Vagina (tissue), 2 donors: Measurements from ENCODE around the gene MCCC1. TPM values are rescaled to one million over a fixed set of nuclear protein-coding genes. Genes with fewer than 3 reads are reported as not detected.

ENCODE experiments used
- DNase-seq, 2 donors: peaks; one replicate each; pipeline ENCODE4 v3.0.0-alpha.2; 2017; ENCODE audit errors: extremely low spot score in 2 of 2
- H3K27ac ChIP-seq: fragments of 200-600 bp; sonication (generic); one replicate; pipeline ENCODE4 v1.5.1; 2019
- H3K27me3 ChIP-seq: fragments of 200-600 bp; sonication (generic); one replicate; pipeline ENCODE4 v1.5.1; 2019
- H3K36me3 ChIP-seq, 2 donors: fragments of 200-600 bp; sonication (generic); one replicate each; pipeline ENCODE4 v1.5.1; 2017 to 2019
- H3K4me1 ChIP-seq: fragments of 200-600 bp; sonication (generic); one replicate; pipeline ENCODE4 v1.5.1; 2019
- H3K4me3 ChIP-seq, 2 donors: fragments of 200-600 bp; sonication (generic); 1 replicate in 1 of 2; 2 replicates in 1 of 2; pipeline ENCODE4 v1.5.1; 2016 to 2019
- H3K9me3 ChIP-seq: fragments of 200-600 bp; sonication (generic); one replicate; pipeline ENCODE4 v1.5.1; 2019
- CTCF ChIP-seq, 3 experiments: fragments of 450-650 bp in 2 of 3; fragments of 200-600 bp in 1 of 3; sonication (generic) in 1 of 3; IDR thresholded peaks; one replicate each; pipeline ENCODE4 v1.5.1; 2017 to 2019; ENCODE audit warnings: antibody characterized with exemption in 3 of 3, mild to moderate bottlenecking in 2 of 3, moderate library complexity in 2 of 3
- POLR2A ChIP-seq, 2 donors: fragments of 450-650 bp; IDR thresholded peaks; one replicate each; pipeline ENCODE4 v1.6.1; 2017; ENCODE audit warnings: antibody characterized with exemption in 2 of 2, mild to moderate bottlenecking in 2 of 2, moderate library complexity in 2 of 2
- POLR2AphosphoS5 ChIP-seq, 2 donors: sonication (generic); formaldehyde crosslinking; IDR thresholded peaks; one replicate each; pipeline ENCODE4 v1.9.0; 2017; ENCODE audit warnings: antibody characterized with exemption in 2 of 2, mild to moderate bottlenecking in 2 of 2, low read depth in 1 of 2; ENCODE audit not compliant: insufficient read depth in 1 of 2
- intact Hi-C: fragments of 100-400 bp; cut with DNase I; formaldehyde crosslinking; loops from one replicate; pipeline ENCODE4 v1.15.1; 2023
- total RNA-seq: library from RNA; depleted of rRNA; stranded (reverse); fragments of >200 nt; gene quantifications from one replicate; pipeline ENCODE4 v1.2.3, GENCODE V29; 2016

Gene MCCC1
- total RNA-seq, 1 donor from 2014 or later, result 47.4 TPM

GRCh38 chr3:183094711-183095110, 4.6 kb downstream of the MCCC1 start:
- TF ChIP-seq POLR2A (IDR thresholded peaks at IDR 0.05), result no peak
- TF ChIP-seq POLR2AphosphoS5 (IDR thresholded peaks at IDR 0.05; ENCODE audit: insufficient read depth in 1 of 2, low read depth in 1 of 2), result peak in 1 of 2 donors; percentile 51
- peaks cover 23% of the 10 kb centered on the region for H3K4me1 ChIP-seq
- H3K9me3 ChIP-seq, result no peaks in the 10 kb centered on the region
- no peak overlapping the region for H3K4me3 ChIP-seq
- intact Hi-C loops, result no loop called here
- H3K36me3 ChIP-seq, result peaks cover 0 to 28% of the 10 kb centered on the region in 2 donors
- DNase-seq, result no peak
- H3K27ac ChIP-seq, result no peak overlapping the region
- no peaks in the 10 kb centered on the region for H3K27me3 ChIP-seq

- no peak overlapping the region for H3K27ac ChIP-seq
- no peaks in the 10 kb centered on the region for H3K9me3 ChIP-seq
- H3K4me3 ChIP-seq, result no peak overlapping the region
- intact Hi-C loops, result no loop called here
- no peak for DNase-seq
- H3K4me1 ChIP-seq, result peaks cover 8% of the 10 kb centered on the region
- peaks cover 0 to 38% of the 10 kb centered on the region in 2 donors for H3K36me3 ChIP-seq
- H3K27me3 ChIP-seq, result no peaks in the 10 kb centered on the region
- TF ChIP-seq CTCF (IDR thresholded peaks at IDR 0.05), result no peak
- no peak for TF ChIP-seq POLR2A (IDR thresholded peaks at IDR 0.05)
- no peak for TF ChIP-seq POLR2AphosphoS5 (IDR thresholded peaks at IDR 0.05; ENCODE audit: insufficient read depth in 1 of 2, low read depth in 1 of 2)
Observed at GRCh38 chr3:183092256-183092655, 7.0 kb downstream of the MCCC1 start.

- intact Hi-C loops, result no loop called here
- H3K27ac ChIP-seq, result no peak overlapping the region
- H3K9me3 ChIP-seq, result no peaks in the 10 kb centered on the region
- no peaks in the 10 kb centered on the region for H3K4me1 ChIP-seq
- H3K4me3 ChIP-seq, result no peak overlapping the region
- H3K27me3 ChIP-seq, result no peaks in the 10 kb centered on the region
- DNase-seq, result no peak
- TF ChIP-seq POLR2AphosphoS5 (IDR thresholded peaks at IDR 0.05; ENCODE audit: insufficient read depth in 1 of 2, low read depth in 1 of 2), result no peak
- TF ChIP-seq POLR2A (IDR thresholded peaks at IDR 0.05), result no peak
- no peak for TF ChIP-seq CTCF (IDR thresholded peaks at IDR 0.05)
- peaks cover 0 to 63% of the 10 kb centered on the region in 2 donors for H3K36me3 ChIP-seq
Observed at GRCh38 chr3:183087184-183087583, 12.1 kb downstream of the MCCC1 start.

GRCh38 chr3:183085634-183086390, 13.5 kb downstream of the MCCC1 start:
- no peak for TF ChIP-seq POLR2A (IDR thresholded peaks at IDR 0.05)
- H3K9me3 ChIP-seq, result no peaks in the 10 kb centered on the region
- no peaks in the 10 kb centered on the region for H3K27me3 ChIP-seq
- H3K4me1 ChIP-seq, result no peaks in the 10 kb centered on the region
- intact Hi-C loops, result no loop called here
- H3K36me3 ChIP-seq, result peaks cover 0 to 60% of the 10 kb centered on the region in 2 donors
- DNase-seq, result no peak
- no peak overlapping the region for H3K4me3 ChIP-seq
- H3K27ac ChIP-seq, result no peak overlapping the region

- Histone ChIP-seq H3K27ac (no peak overlapping the region), H3K27me3 (no peaks in the 10 kb centered on the region), H3K4me3 (no peak overlapping the region), H3K9me3 (no peaks in the 10 kb centered on the region), H3K4me1 (no peaks in the 10 kb centered on the region), H3K36me3 (peaks cover 0 to 64% of the 10 kb centered on the region in 2 donors)
- TF ChIP-seq CTCF (IDR thresholded peaks at IDR 0.05) (no peak), POLR2AphosphoS5 (IDR thresholded peaks at IDR 0.05; ENCODE audit: insufficient read depth in 1 of 2, low read depth in 1 of 2) (no peak)
- intact Hi-C loops, result no loop called here
- DNase-seq, result no peak
Observed at GRCh38 chr3:183082355-183082915, 16.9 kb downstream of the MCCC1 start.
